Limb (tissue), 2 donors: ENCODE data around the gene COMMD3.

Experiments used
- DNase-seq, 2 donors: peaks; one replicate each; pipeline ENCODE4 v3.0.0-alpha.2; 2016; ENCODE audit errors: extremely low spot score in 2 of 2

COMMD3 gene

GRCh38 chr10:22365644-22366434, 49.7 kb downstream of the COMMD3 start:
- DNase-seq, result no peak

GRCh38 chr10:22366435-22366703, 50.2 kb downstream of the COMMD3 start:
- no peak for DNase-seq

- no peak for DNase-seq
These were observed 50.6 kb downstream of the COMMD3 start for GRCh38 chr10:22366771-22367170.

- no peak for DNase-seq
These were observed 51.3 kb downstream of the COMMD3 start for GRCh38 chr10:22367471-22367870.

GRCh38 chr10:22368402-22368801, 52.2 kb downstream of the COMMD3 start:
- no peak for DNase-seq

GRCh38 chr10:22368981-22369380, 52.8 kb downstream of the COMMD3 start:
- DNase-seq, result no peak

- no peak for DNase-seq
These were observed 53.4 kb downstream of the COMMD3 start for GRCh38 chr10:22369434-22370072.
